Activated CD8-positive, alpha-beta memory T cell treated with anti-CD3 and anti-CD28 coated beads, Interleukin-2, amount 50 U/mL, for 1 hour (primary cell): ENCODE measurements around the gene GET3.
"Not testable (repeated sequence)": the region's sequence is repeated elsewhere in the genome, so short reads cannot be mapped to it uniquely, and the experiment has no call there.

ENCODE experiments used
- DNase-seq: peaks from one replicate; pipeline ENCODE4 v3.0.0-alpha.2; 2020; ENCODE audit errors: extremely low read depth

GET3 gene

GRCh38 chr19:12792051-12792852 is 55.0 kb downstream of the GET3 start:
- no peak for DNase-seq

DNA sequence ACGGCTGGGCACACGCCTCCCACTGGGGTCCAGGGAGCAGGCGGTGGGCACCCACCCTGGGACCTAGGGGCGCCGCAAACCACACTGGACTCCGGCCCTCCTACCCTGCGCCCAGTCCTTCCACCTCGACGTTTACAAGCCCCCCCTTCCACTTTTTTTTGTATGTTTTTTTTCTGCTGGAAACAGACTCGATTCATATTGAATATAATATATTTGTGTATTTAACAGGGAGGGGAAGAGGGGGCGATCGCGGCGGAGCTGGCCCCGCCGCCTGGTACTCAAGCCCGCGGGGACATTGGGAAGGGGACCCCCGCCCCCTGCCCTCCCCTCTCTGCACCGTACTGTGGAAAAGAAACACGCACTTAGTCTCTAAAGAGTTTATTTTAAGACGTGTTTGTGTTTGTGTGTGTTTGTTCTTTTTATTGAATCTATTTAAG is 55.6 kb downstream of the GET3 start:
- no peak for DNase-seq

GRCh38 chr19:12793290-12794195 is 56.2 kb downstream of the GET3 start:
- peak; percentile 87 for DNase-seq

GRCh38 chr19:12794196-12794941 is 57.1 kb downstream of the GET3 start:
- no peak for DNase-seq

DNA sequence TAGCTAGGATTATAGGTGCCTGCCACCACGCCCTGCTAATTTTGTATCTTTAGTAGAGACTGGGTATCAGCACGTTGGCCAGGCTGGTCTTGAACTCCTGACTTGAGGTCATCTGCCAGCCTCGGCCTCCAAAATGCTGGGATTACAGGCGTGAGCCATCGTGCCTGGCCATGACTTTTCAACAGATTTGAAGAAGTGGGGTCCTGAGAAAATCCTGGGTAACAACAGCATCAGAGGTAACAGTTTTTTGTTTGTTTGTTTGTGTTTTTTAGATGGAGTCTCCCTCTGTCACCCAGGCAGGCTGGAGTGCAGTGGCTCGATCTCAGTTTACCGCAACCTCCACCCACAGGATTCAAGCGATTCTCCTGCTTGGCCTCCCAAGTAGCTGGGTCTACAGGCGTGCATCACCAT is 57.7 kb downstream of the GET3 start:
- no peak for DNase-seq

- DNase-seq, result no peak
These were observed 59.1 kb downstream of the GET3 start for GRCh38 chr19:12796146-12797071.

DNA sequence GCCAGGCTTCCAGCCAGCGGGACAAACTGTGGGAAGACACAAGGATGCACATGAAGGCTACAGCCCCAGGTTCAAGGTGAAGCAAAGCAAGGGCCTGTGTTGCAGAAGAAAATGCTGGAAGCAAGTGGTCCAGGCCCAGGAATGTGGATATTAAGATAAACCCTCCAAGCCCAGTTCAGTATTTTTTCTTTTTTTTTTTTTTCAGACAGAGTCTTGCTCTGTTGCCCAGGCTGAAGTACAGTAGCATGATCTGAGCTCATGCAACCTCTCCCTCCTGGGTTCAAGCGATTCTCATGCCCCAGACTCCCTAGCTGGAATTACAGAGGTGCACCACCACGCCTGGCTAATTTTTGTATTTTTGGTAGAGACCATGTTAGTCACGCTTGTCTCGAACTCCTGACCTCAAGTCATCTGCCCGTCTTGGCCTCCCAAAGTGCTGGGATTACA is 59.9 kb downstream of the GET3 start:
- DNase-seq, result no peak

DNA sequence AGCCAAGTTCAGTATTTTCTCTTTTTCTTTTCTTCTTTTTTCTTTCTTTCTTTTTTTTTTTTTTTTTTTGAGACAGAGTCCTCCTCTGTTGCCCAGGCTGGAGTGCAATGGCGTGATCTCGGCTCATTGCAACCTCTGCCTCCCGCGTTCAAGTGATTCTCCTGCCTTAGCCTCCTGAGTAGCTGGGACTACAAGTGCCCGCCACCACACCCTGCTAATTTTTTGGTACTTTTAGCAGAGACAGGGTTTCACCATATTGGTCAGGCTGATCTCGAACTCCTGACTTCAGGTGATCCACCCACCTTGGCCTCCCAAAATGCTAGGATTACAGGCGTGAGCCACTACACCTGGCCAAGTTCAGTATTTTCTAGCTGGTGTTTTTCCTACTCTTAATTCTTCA is 60.3 kb downstream of the GET3 start:
- not testable (repeated sequence) for DNase-seq
